Mesothelial cell of epicardium (in vitro differentiated cells): Measurements from ENCODE around the gene MIEF1. TPM values are rescaled to one million over a fixed set of nuclear protein-coding genes. Genes with fewer than 3 reads are reported as not detected.

ENCODE experiments used
- DNase-seq, 2 experiments: peaks; one replicate each; pipeline ENCODE4 v3.0.0; 2021; ENCODE audit warnings: low spot score in 2 of 2; ENCODE audit not compliant: unreplicated experiment in 2 of 2
- H3K27ac Mint-ChIP-seq: 2 replicates; pipeline ENCODE4 v1.8.0; 2021; ENCODE audit warnings: mixed read lengths
- H3K27me3 Mint-ChIP-seq: 2 replicates; pipeline ENCODE4 v1.8.0; 2021; ENCODE audit warnings: low read depth, mixed read lengths
- H3K36me3 Mint-ChIP-seq: 2 replicates; pipeline ENCODE4 v1.8.0; 2021; ENCODE audit warnings: mixed read lengths
- H3K4me1 Mint-ChIP-seq: 2 replicates; pipeline ENCODE4 v1.8.0; 2021; ENCODE audit warnings: mixed read lengths
- H3K4me3 Mint-ChIP-seq: 2 replicates; pipeline ENCODE4 v1.8.0; 2021; ENCODE audit warnings: mild to moderate bottlenecking, moderate library complexity, mixed read lengths
- H3K9me3 Mint-ChIP-seq: 2 replicates; pipeline ENCODE4 v1.8.0; 2021; ENCODE audit warnings: mixed read lengths
- total RNA-seq: library from RNA; stranded (reverse); gene quantifications from 3 replicates; pipeline ENCODE4 v1.2.1, GENCODE V29; 2021
- TF ChIP-seq, protein P1 (sequence below): fragments of 200-600 bp; sonication (generic); IDR thresholded peaks from one replicate; pipeline ENCODE4 v1.5.0; 2021; ENCODE audit warnings: antibody characterized with exemption; ENCODE audit not compliant: unreplicated experiment

MIEF1 gene
- total RNA-seq, 1 donor from 2014 or later = 35.0 TPM

DNA sequence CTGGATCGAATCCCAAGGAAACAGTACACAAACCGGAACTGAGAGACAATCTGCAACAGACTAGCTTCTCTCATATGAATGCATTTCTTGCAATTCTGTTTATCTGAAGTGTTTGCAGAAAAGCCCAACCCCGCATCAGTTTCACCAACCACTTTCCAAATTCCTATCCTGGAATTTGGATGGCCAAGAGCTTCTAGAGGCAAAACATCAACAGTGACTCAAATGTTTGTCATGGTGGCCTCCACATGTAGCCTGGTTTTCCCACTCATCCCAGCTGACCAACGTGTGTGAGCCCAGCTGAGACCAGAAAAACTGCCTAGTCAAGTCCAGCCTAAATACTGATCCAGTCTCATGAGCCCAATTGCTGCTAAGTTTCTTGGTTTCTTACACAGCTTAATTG, 8.3 kb upstream of the MIEF1 start:
- Mint-ChIP-seq H3K27ac (no peak overlapping the region), H3K4me3 (no peak overlapping the region), H3K36me3 (no peaks in the 10 kb centered on the region), H3K9me3 (no peaks in the 10 kb centered on the region), H3K27me3 (no peaks in the 10 kb centered on the region), H3K4me1 (peaks cover 9% of the 10 kb centered on the region)
- TF ChIP-seq, protein P1, sequence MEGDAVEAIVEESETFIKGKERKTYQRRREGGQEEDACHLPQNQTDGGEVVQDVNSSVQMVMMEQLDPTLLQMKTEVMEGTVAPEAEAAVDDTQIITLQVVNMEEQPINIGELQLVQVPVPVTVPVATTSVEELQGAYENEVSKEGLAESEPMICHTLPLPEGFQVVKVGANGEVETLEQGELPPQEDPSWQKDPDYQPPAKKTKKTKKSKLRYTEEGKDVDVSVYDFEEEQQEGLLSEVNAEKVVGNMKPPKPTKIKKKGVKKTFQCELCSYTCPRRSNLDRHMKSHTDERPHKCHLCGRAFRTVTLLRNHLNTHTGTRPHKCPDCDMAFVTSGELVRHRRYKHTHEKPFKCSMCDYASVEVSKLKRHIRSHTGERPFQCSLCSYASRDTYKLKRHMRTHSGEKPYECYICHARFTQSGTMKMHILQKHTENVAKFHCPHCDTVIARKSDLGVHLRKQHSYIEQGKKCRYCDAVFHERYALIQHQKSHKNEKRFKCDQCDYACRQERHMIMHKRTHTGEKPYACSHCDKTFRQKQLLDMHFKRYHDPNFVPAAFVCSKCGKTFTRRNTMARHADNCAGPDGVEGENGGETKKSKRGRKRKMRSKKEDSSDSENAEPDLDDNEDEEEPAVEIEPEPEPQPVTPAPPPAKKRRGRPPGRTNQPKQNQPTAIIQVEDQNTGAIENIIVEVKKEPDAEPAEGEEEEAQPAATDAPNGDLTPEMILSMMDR = no peak
- DNase-seq = no peak

DNA sequence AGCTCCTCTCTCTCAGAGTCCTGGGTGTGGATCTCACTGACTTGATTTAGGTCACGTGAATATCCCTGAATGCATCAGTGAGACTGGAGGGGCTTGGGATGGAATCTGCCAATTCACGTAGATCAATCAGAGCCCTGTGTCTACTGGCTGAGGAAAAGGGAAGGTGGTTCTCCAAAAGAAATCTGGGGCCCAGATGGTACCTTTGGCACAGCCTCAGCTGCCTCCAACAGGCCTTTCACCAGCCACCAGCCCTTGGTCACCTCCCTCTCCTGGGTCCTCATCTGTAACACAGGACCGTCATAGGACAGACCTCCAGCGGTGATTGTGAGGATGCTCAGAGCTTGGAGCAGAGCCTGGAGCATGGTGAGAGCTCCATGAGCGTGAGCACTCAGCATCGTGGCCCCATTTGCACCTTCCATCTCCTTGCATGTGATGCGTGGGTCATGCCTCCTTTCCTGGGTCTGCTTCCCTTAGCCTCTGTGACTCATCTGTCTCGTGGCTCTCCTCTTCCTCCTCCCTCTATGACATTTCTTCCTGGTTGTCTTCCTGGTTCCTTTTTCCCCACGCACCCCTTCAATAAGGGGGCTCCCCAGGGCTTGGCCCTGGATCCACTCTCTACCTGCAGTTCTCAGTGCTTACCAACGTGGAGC, 7.5 kb upstream of the MIEF1 start:
- Mint-ChIP-seq H3K27me3 (no peaks in the 10 kb centered on the region), H3K9me3 (no peaks in the 10 kb centered on the region), H3K4me1 (peaks cover 12% of the 10 kb centered on the region), H3K4me3 (no peak overlapping the region), H3K27ac (no peak overlapping the region), H3K36me3 (no peaks in the 10 kb centered on the region)
- DNase-seq = no peak
- TF ChIP-seq, protein P1 = no peak

GRCh38 chr22:39496131-39496838, 5.8 kb upstream of the MIEF1 start:
- Mint-ChIP-seq H3K36me3 (no peaks in the 10 kb centered on the region), H3K27ac (no peak overlapping the region), H3K9me3 (no peaks in the 10 kb centered on the region), H3K27me3 (no peaks in the 10 kb centered on the region), H3K4me3 (no peak overlapping the region), H3K4me1 (peaks cover 17% of the 10 kb centered on the region)
- peak in 1 of 2 experiments; percentile 68 for DNase-seq
- TF ChIP-seq, protein P1 = peak; percentile 66

GRCh38 chr22:39497429-39497828, 4.7 kb upstream of the MIEF1 start:
- Mint-ChIP-seq H3K27ac (no peak overlapping the region), H3K4me3 (no peak overlapping the region), H3K27me3 (no peaks in the 10 kb centered on the region), H3K36me3 (no peaks in the 10 kb centered on the region), H3K9me3 (no peaks in the 10 kb centered on the region), H3K4me1 (peaks cover 26% of the 10 kb centered on the region)
- TF ChIP-seq, protein P1 = no peak
- no peak for DNase-seq

- no peaks in the 10 kb centered on the region for H3K9me3 Mint-ChIP-seq
- H3K4me1 Mint-ChIP-seq = peaks cover 34% of the 10 kb centered on the region
- H3K4me3 Mint-ChIP-seq = no peak overlapping the region
- DNase-seq = no peak
- TF ChIP-seq, protein P1 = no peak
- no peaks in the 10 kb centered on the region for H3K27me3 Mint-ChIP-seq
- H3K27ac Mint-ChIP-seq = no peak overlapping the region
- H3K36me3 Mint-ChIP-seq = no peaks in the 10 kb centered on the region
Measured at GRCh38 chr22:39498368-39498767, 3.7 kb upstream of the MIEF1 start.
